Measurements from ENCODE around the gene CD247.

CD247 gene

GRCh38 chr1:167542109-167543032, 24.0 kb upstream of the CD247 start:
- DNase-seq (ENCODE audit: low read depth): no peak

- peak; percentile 69 for DNase-seq (ENCODE audit: low read depth)
Observed at GRCh38 chr1:167541610-167542009, 23.3 kb upstream of the CD247 start.

- no peak for DNase-seq (ENCODE audit: low read depth)
Observed at GRCh38 chr1:167541003-167541402, 22.7 kb upstream of the CD247 start.

GRCh38 chr1:167538657-167539056, 20.3 kb upstream of the CD247 start:
- DNase-seq (ENCODE audit: low read depth): no peak

GRCh38 chr1:167533851-167534300, 15.5 kb upstream of the CD247 start:
- DNase-seq (ENCODE audit: low read depth): peak; percentile 8

- DNase-seq (ENCODE audit: low read depth): no peak
Observed at GRCh38 chr1:167532964-167533824, 14.9 kb upstream of the CD247 start.

- DNase-seq (ENCODE audit: low read depth): no peak
Observed at GRCh38 chr1:167532375-167532774, 14.0 kb upstream of the CD247 start.

GRCh38 chr1:167529829-167530474, 11.6 kb upstream of the CD247 start:
- DNase-seq (ENCODE audit: low read depth): peak; percentile 23

- no peak for DNase-seq (ENCODE audit: low read depth)
Observed at GRCh38 chr1:167528057-167528728, 9.9 kb upstream of the CD247 start.

GRCh38 chr1:167526667-167527383, 8.5 kb upstream of the CD247 start:
- DNase-seq (ENCODE audit: low read depth): no peak

GRCh38 chr1:167524651-167525050, 6.3 kb upstream of the CD247 start:
- DNase-seq (ENCODE audit: low read depth): no peak

GRCh38 chr1:167522246-167522645, 3.9 kb upstream of the CD247 start:
- no peak for DNase-seq (ENCODE audit: low read depth)

GRCh38 chr1:167520711-167521206, 2.4 kb upstream of the CD247 start:
- no peak for DNase-seq (ENCODE audit: low read depth)

GRCh38 chr1:167517535-167518330, 596 bp downstream of the CD247 start:
- no peak for DNase-seq (ENCODE audit: low read depth)

- DNase-seq (ENCODE audit: low read depth): no peak
Observed at GRCh38 chr1:167516404-167517388, 1.6 kb downstream of the CD247 start.

- DNase-seq (ENCODE audit: low read depth): no peak
Observed at GRCh38 chr1:167515893-167516321, 2.4 kb downstream of the CD247 start.

GRCh38 chr1:167515461-167515860, 2.9 kb downstream of the CD247 start:
- DNase-seq (ENCODE audit: low read depth): no peak

- DNase-seq (ENCODE audit: low read depth): no peak
Observed at GRCh38 chr1:167514288-167514687, 4.0 kb downstream of the CD247 start.

All from fibroblast of gingiva (primary cell).